Body of pancreas (tissue), 4 donors: ENCODE data around the gene ARHGEF28.

ENCODE experiments used
- CTCF ChIP-seq, 7 experiments: fragments of 450-650 bp in 4 of 7; fragments of 200-600 bp in 3 of 7; sonication (generic) in 3 of 7; IDR thresholded peaks; one replicate each; pipeline ENCODE4 v1.5.1; 2016 to 2019; ENCODE audit warnings: antibody characterized with exemption in 7 of 7
- POLR2A ChIP-seq, 3 donors: fragments of 450-650 bp; IDR thresholded peaks; one replicate each; pipeline ENCODE4 v1.6.1; 2016; ENCODE audit warnings: antibody characterized with exemption in 3 of 3, mild to moderate bottlenecking in 2 of 3

- no peak for TF ChIP-seq CTCF (IDR thresholded peaks at IDR 0.05)
- no peak for TF ChIP-seq POLR2A (IDR thresholded peaks at IDR 0.05)
These were observed 297.0 kb downstream of the ARHGEF28 start for GRCh38 chr5:73922875-73923557.
